Activated CD8-positive, alpha-beta memory T cell treated with anti-CD3 and anti-CD28 coated beads, Interleukin-2, amount 10 ng/mL, durations not matched to agents 7 days and 5 days (primary cell): ENCODE measurements around the gene ANXA10. TPM values are rescaled to one million over a fixed set of nuclear protein-coding genes. Genes with fewer than 3 reads are reported as not detected.
A peak's percentile ranks its signal among the peaks of the same experiment; 100 is the strongest.
"Not testable (repeated sequence)": the region's sequence is repeated elsewhere in the genome, so short reads cannot be mapped to it uniquely, and the experiment has no call there.

Experiments
- ATAC-seq: fragments of 150-1000 bp; cut with Tn5 transposase; one replicate; pipeline ENCODE4 v1.10.0; 2021; ENCODE audit warnings: moderate library complexity
- CTCF ChIA-PET: fragments of 350-600 bp; sonication (Branson Sonifier 250); formaldehyde crosslinking; loops from one replicate; lab custom pipeline; 2021; ENCODE audit warnings: antibody characterized with exemption; lab: Charles Lee
- DNase-seq: peaks from one replicate; pipeline ENCODE4 v3.0.0-alpha.2; 2020
- H3K27ac Mint-ChIP-seq: one replicate; pipeline ENCODE4 v1.8.0; 2021; ENCODE audit warnings: mild to moderate bottlenecking, mixed read lengths
- H3K27me3 Mint-ChIP-seq: one replicate; pipeline ENCODE4 v1.8.0; 2021; ENCODE audit warnings: mixed read lengths
- H3K36me3 Mint-ChIP-seq: one replicate; pipeline ENCODE4 v1.8.0; 2021; ENCODE audit warnings: mild to moderate bottlenecking, mixed read lengths
- H3K4me1 Mint-ChIP-seq: one replicate; pipeline ENCODE4 v1.8.0; 2021; ENCODE audit warnings: mixed read lengths
- H3K4me3 Mint-ChIP-seq: one replicate; pipeline ENCODE4 v1.8.0; 2021; ENCODE audit warnings: mild to moderate bottlenecking, moderate library complexity, mixed read lengths
- H3K9me3 Mint-ChIP-seq: one replicate; pipeline ENCODE4 v1.8.0; 2022; ENCODE audit warnings: low read depth, mixed read lengths
- total RNA-seq, 2 experiments: library from RNA; stranded (reverse); gene quantifications; one replicate each; pipeline ENCODE4 v1.2.3, GENCODE V29; 2021

ANXA10 gene
- total RNA-seq, 2 experiments from 2014 or later = not detected

- ATAC-seq = no peak
- Mint-ChIP-seq H3K36me3 (peaks cover 27% of the 10 kb centered on the region), H3K4me1 (peaks cover 9% of the 10 kb centered on the region), H3K4me3 (no peak overlapping the region), H3K27me3 (no peaks in the 10 kb centered on the region), H3K9me3 (peaks cover 10% of the 10 kb centered on the region), H3K27ac (no peak overlapping the region)
- DNase-seq = no peak
- CTCF ChIA-PET = no interaction called here
These were observed 105.6 kb downstream of the ANXA10 start for GRCh38 chr4:168197926-168198325.

GRCh38 chr4:168199260-168199957 lies 107.1 kb downstream of the ANXA10 start:
- DNase-seq (peak; percentile 44), ATAC-seq (peak; percentile 73)
- peaks cover 16% of the 10 kb centered on the region for H3K9me3 Mint-ChIP-seq
- H3K27me3 Mint-ChIP-seq = no peaks in the 10 kb centered on the region
- H3K27ac Mint-ChIP-seq = no peak overlapping the region
- H3K4me3 Mint-ChIP-seq = no peak overlapping the region
- peaks cover 33% of the 10 kb centered on the region for H3K36me3 Mint-ChIP-seq
- peaks cover 9% of the 10 kb centered on the region for H3K4me1 Mint-ChIP-seq
- CTCF ChIA-PET = interaction anchor here (1.4 kb wide), 1 partner anchor 13 kb away, joined by 4 read pairs; no protein-coding TSS in a partner anchor

GRCh38 chr4:168200685-168201084 lies 108.3 kb downstream of the ANXA10 start:
- DNase-seq = no peak
- Mint-ChIP-seq H3K27me3 (no peaks in the 10 kb centered on the region), H3K27ac (no peak overlapping the region), H3K36me3 (peaks cover 43% of the 10 kb centered on the region), H3K4me1 (peaks cover 9% of the 10 kb centered on the region), H3K4me3 (no peak overlapping the region), H3K9me3 (peaks cover 19% of the 10 kb centered on the region)
- CTCF ChIA-PET = no interaction called here
- ATAC-seq = no peak

GRCh38 chr4:168203233-168203911 lies 111.0 kb downstream of the ANXA10 start:
- Mint-ChIP-seq H3K4me1 (peaks cover 8% of the 10 kb centered on the region), H3K4me3 (no peak overlapping the region), H3K27ac (no peak overlapping the region), H3K9me3 (peaks cover 19% of the 10 kb centered on the region), H3K27me3 (no peaks in the 10 kb centered on the region), H3K36me3 (peaks cover 51% of the 10 kb centered on the region)
- CTCF ChIA-PET = no interaction called here
- no peak for DNase-seq
- no peak for ATAC-seq

- Mint-ChIP-seq H3K27me3 (no peaks in the 10 kb centered on the region), H3K36me3 (peaks cover 57% of the 10 kb centered on the region), H3K9me3 (peaks cover 5% of the 10 kb centered on the region), H3K27ac (no peak overlapping the region), H3K4me1 (no peaks in the 10 kb centered on the region), H3K4me3 (no peak overlapping the region)
- DNase-seq = no peak
- no peak for ATAC-seq
- CTCF ChIA-PET = no interaction called here
These were observed 116.7 kb downstream of the ANXA10 start for GRCh38 chr4:168208957-168209614.

- peaks cover 69% of the 10 kb centered on the region for H3K36me3 Mint-ChIP-seq
These were observed 120.3 kb downstream of the ANXA10 start for GRCh38 chr4:168212656-168213055.

GRCh38 chr4:168213511-168213910 lies 121.2 kb downstream of the ANXA10 start:
- H3K9me3 Mint-ChIP-seq, ATAC-seq, H3K27me3 Mint-ChIP-seq, CTCF ChIA-PET, H3K27ac Mint-ChIP-seq, DNase-seq, H3K4me3 Mint-ChIP-seq, H3K4me1 Mint-ChIP-seq: not testable (repeated sequence)
- H3K36me3 Mint-ChIP-seq = peaks cover 71% of the 10 kb centered on the region

More at GRCh38 chr4:168212656-168213055, 120.3 kb downstream of the ANXA10 start:
- no peak for ATAC-seq
- Mint-ChIP-seq H3K4me3 (no peak overlapping the region), H3K27ac (no peak overlapping the region), H3K27me3 (no peaks in the 10 kb centered on the region), H3K9me3 (peaks cover 4% of the 10 kb centered on the region), H3K4me1 (no peaks in the 10 kb centered on the region)
- CTCF ChIA-PET = no interaction called here
- no peak for DNase-seq

- H3K4me1 Mint-ChIP-seq = no peaks in the 10 kb centered on the region
- H3K27ac Mint-ChIP-seq = no peak overlapping the region
- H3K9me3 Mint-ChIP-seq = peaks cover 4% of the 10 kb centered on the region
- H3K36me3 Mint-ChIP-seq = peaks cover 86% of the 10 kb centered on the region
- no peak overlapping the region for H3K4me3 Mint-ChIP-seq
- no peak for DNase-seq
- no peak for ATAC-seq
- no peaks in the 10 kb centered on the region for H3K27me3 Mint-ChIP-seq
- CTCF ChIA-PET = no interaction called here
These were observed 126.3 kb downstream of the ANXA10 start for GRCh38 chr4:168218645-168219044.

GRCh38 chr4:168220893-168221292 lies 128.6 kb downstream of the ANXA10 start:
- H3K4me3 Mint-ChIP-seq = no peak overlapping the region
- no peaks in the 10 kb centered on the region for H3K9me3 Mint-ChIP-seq
- H3K36me3 Mint-ChIP-seq = peaks cover 78% of the 10 kb centered on the region
- H3K27me3 Mint-ChIP-seq = no peaks in the 10 kb centered on the region
- no peaks in the 10 kb centered on the region for H3K4me1 Mint-ChIP-seq
- H3K27ac Mint-ChIP-seq = no peak overlapping the region
- CTCF ChIA-PET = no interaction called here
- ATAC-seq (no peak), DNase-seq (no peak)

- DNase-seq (no peak), ATAC-seq (no peak)
- Mint-ChIP-seq H3K4me1 (no peaks in the 10 kb centered on the region), H3K27ac (no peak overlapping the region), H3K9me3 (no peaks in the 10 kb centered on the region), H3K36me3 (peaks cover 76% of the 10 kb centered on the region), H3K27me3 (no peaks in the 10 kb centered on the region), H3K4me3 (no peak overlapping the region)
- CTCF ChIA-PET = no interaction called here
These were observed 129.0 kb downstream of the ANXA10 start for GRCh38 chr4:168221301-168221700.

Other genes starting within 250 kb of the ANXA10 start
- 100 to 1,000 TPM in 1 of 2 experiments, 10 to 100 TPM in 1; 90.5 to 173 TPM for gene DDX60, start 226.2 kb downstream of the ANXA10 start, total RNA-seq